Caco-2 (cell line): Measurements from ENCODE around the gene ADARB1. TPM values are rescaled to one million over a fixed set of nuclear protein-coding genes. Genes with fewer than 3 reads are reported as not detected.

Source experiments
- BruUV-seq: library from RNA; stranded (reverse); fragments of 400-500 nt; replicated peaks from 2 replicates; lab custom pipeline; 2021; lab: Mats Ljungman, UMichigan
- CTCF ChIA-PET: fragments of 300-600 bp; sonication (Branson Sonifier 250); formaldehyde crosslinking; loops from one replicate; lab custom pipeline; 2022; ENCODE audit warnings: antibody characterized with exemption; lab: Charles Lee
- POLR2A ChIA-PET: fragments of 300-600 bp; sonication (Branson Sonifier 250); formaldehyde crosslinking; loops from one replicate; lab custom pipeline; 2022; ENCODE audit warnings: antibody characterized with exemption; lab: Charles Lee
- DNase-seq, 2 experiments: peaks; one replicate each; pipeline versions ENCODE4 v3.0.0 to v3.0.0-alpha.2; 2020 to 2022
- H3K27me3 ChIP-seq: replicated peaks from 2 replicates; pipeline ENCODE4 v1.6.0; 2011; ENCODE audit warnings: low read length; ENCODE audit not compliant: control insufficient read depth, insufficient read depth
- H3K36me3 ChIP-seq: 2 replicates; pipeline ENCODE4 v1.5.1; 2011; ENCODE audit warnings: low read length; ENCODE audit not compliant: control insufficient read depth, insufficient read depth
- H3K4me1 ChIP-seq: fragments of 250-450 bp; sonication (Bioruptor Pico); 2 replicates; pipeline ENCODE4 v1.5.1; 2020; ENCODE audit warnings: mild to moderate bottlenecking
- H3K4me3 ChIP-seq: 2 replicates; pipeline ENCODE4 v1.5.1; 2011; ENCODE audit warnings: low read depth, mild to moderate bottlenecking, control low read depth, low read length
- H3K9me3 ChIP-seq: fragments of 250-450 bp; sonication (Bioruptor Pico); 2 replicates; pipeline ENCODE4 v1.5.1; 2020; ENCODE audit warnings: mild to moderate bottlenecking, moderate library complexity
- H3K27ac Mint-ChIP-seq: one replicate; pipeline ENCODE4 v1.8.0; 2022; ENCODE audit warnings: mixed read lengths; ENCODE audit not compliant: unreplicated experiment
- H3K27me3 Mint-ChIP-seq: one replicate; pipeline ENCODE4 v1.8.0; 2022; ENCODE audit warnings: mixed read lengths; ENCODE audit not compliant: insufficient read depth, unreplicated experiment
- H3K36me3 Mint-ChIP-seq: one replicate; pipeline ENCODE4 v1.8.0; 2022; ENCODE audit warnings: mild to moderate bottlenecking, mixed read lengths; ENCODE audit not compliant: insufficient read depth, unreplicated experiment
- H3K4me1 Mint-ChIP-seq: one replicate; pipeline ENCODE4 v1.8.0; 2022; ENCODE audit warnings: low read depth, mixed read lengths; ENCODE audit not compliant: unreplicated experiment
- H3K4me3 Mint-ChIP-seq: one replicate; pipeline ENCODE4 v1.8.0; 2022; ENCODE audit warnings: mild to moderate bottlenecking, moderate library complexity, mixed read lengths; ENCODE audit not compliant: unreplicated experiment
- H3K9me3 Mint-ChIP-seq: one replicate; pipeline ENCODE4 v1.8.0; 2022; ENCODE audit warnings: mixed read lengths; ENCODE audit not compliant: unreplicated experiment
- CTCF ChIP-seq, 2 experiments: fragments of 200-600 bp in 1 of 2; IDR thresholded peaks; 1 replicate in 1 of 2; 2 replicates in 1 of 2; pipeline versions ENCODE4 v1.5.1 to v1.8.0; 2011 to 2022; ENCODE audit warnings: antibody characterized with exemption in 1 of 2, control low read depth in 1 of 2, inconsistent platforms in 1 of 2, low read depth in 1 of 2, low read length in 1 of 2, mild to moderate bottlenecking in 1 of 2, moderate library complexity in 1 of 2; ENCODE audit not compliant: insufficient read depth in 1 of 2, severe bottlenecking in 1 of 2, unreplicated experiment in 1 of 2
- intact Hi-C: fragments of 100-400 bp; cut with micrococcal nuclease; formaldehyde crosslinking; loops from one replicate; pipeline ENCODE4 v1.10.0; 2022; ENCODE audit not compliant: unreplicated experiment
- total RNA-seq: library from RNA; stranded (reverse); gene quantifications from 2 replicates; pipeline ENCODE4 v1.2.3, GENCODE V29; 2022

ADARB1 gene
- total RNA-seq, 1 experiment from 2014 or later: 25.4 TPM

GRCh38 chr21:45114072-45114471 lies 39.7 kb downstream of the ADARB1 start:
- no peaks in the 10 kb centered on the region for H3K4me1 Mint-ChIP-seq
- POLR2A ChIA-PET: no interaction called here
- TF ChIP-seq CTCF (IDR thresholded peaks at IDR 0.05; ENCODE audit: insufficient read depth in 1 of 2, low read depth in 1 of 2, low read length in 1 of 2, severe bottlenecking in 1 of 2, unreplicated experiment in 1 of 2): no peak
- DNase-seq: no peak
- no peaks in the 10 kb centered on the region for H3K9me3 Mint-ChIP-seq
- H3K4me1 ChIP-seq: no peaks in the 10 kb centered on the region
- H3K27me3 ChIP-seq: no peaks in the 10 kb centered on the region
- H3K27ac Mint-ChIP-seq: no peak overlapping the region
- H3K36me3 ChIP-seq: no peaks in the 10 kb centered on the region
- H3K36me3 Mint-ChIP-seq: no peaks in the 10 kb centered on the region
- H3K27me3 Mint-ChIP-seq: no peaks in the 10 kb centered on the region
- intact Hi-C loops: no loop called here
- H3K9me3 ChIP-seq: no peaks in the 10 kb centered on the region
- no peak overlapping the region for H3K4me3 ChIP-seq
- CTCF ChIA-PET: interaction anchor here (0.6 to 1.1 kb wide), 2 partner anchors 15 to 222 kb away, joined by 3 to 5 read pairs; no protein-coding TSS in a partner anchor
- BruUV-seq: no TSS peak
- no peak overlapping the region for H3K4me3 Mint-ChIP-seq

GRCh38 chr21:45114475-45114874 lies 40.1 kb downstream of the ADARB1 start:
- Histone ChIP-seq H3K4me3 (no peak overlapping the region), H3K4me1 (no peaks in the 10 kb centered on the region), H3K9me3 (no peaks in the 10 kb centered on the region), H3K36me3 (no peaks in the 10 kb centered on the region), H3K27me3 (no peaks in the 10 kb centered on the region)
- no peak overlapping the region for H3K4me3 Mint-ChIP-seq
- H3K4me1 Mint-ChIP-seq: no peaks in the 10 kb centered on the region
- intact Hi-C loops: no loop called here
- POLR2A ChIA-PET: no interaction called here
- DNase-seq: no peak
- no peaks in the 10 kb centered on the region for H3K36me3 Mint-ChIP-seq
- no peaks in the 10 kb centered on the region for H3K27me3 Mint-ChIP-seq
- TF ChIP-seq CTCF (IDR thresholded peaks at IDR 0.05; ENCODE audit: insufficient read depth in 1 of 2, low read depth in 1 of 2, low read length in 1 of 2, severe bottlenecking in 1 of 2, unreplicated experiment in 1 of 2): no peak
- no TSS peak for BruUV-seq
- H3K9me3 Mint-ChIP-seq: no peaks in the 10 kb centered on the region
- H3K27ac Mint-ChIP-seq: no peak overlapping the region
- CTCF ChIA-PET: interaction anchor here (0.6 to 1.1 kb wide), 3 partner anchors 14 to 222 kb away, joined by 3 to 5 read pairs (median 3); no protein-coding TSS in a partner anchor

- Histone ChIP-seq H3K9me3 (no peaks in the 10 kb centered on the region), H3K4me3 (no peak overlapping the region), H3K27me3 (no peaks in the 10 kb centered on the region), H3K36me3 (no peaks in the 10 kb centered on the region), H3K4me1 (no peaks in the 10 kb centered on the region)
- Mint-ChIP-seq H3K27ac (no peak overlapping the region), H3K27me3 (no peaks in the 10 kb centered on the region), H3K36me3 (no peaks in the 10 kb centered on the region), H3K4me1 (no peaks in the 10 kb centered on the region), H3K9me3 (no peaks in the 10 kb centered on the region), H3K4me3 (no peak overlapping the region)
- intact Hi-C loops: no loop called here
- CTCF ChIA-PET: interaction anchor here (0.6 kb wide), 1 partner anchor 21 kb away, joined by 3 read pairs; no protein-coding TSS in a partner anchor
- TF ChIP-seq CTCF (IDR thresholded peaks at IDR 0.05; ENCODE audit: insufficient read depth in 1 of 2, low read depth in 1 of 2, low read length in 1 of 2, severe bottlenecking in 1 of 2, unreplicated experiment in 1 of 2): no peak
- BruUV-seq: no TSS peak
- no peak for DNase-seq
- POLR2A ChIA-PET: no interaction called here
Observed at GRCh38 chr21:45115141-45115540, 40.8 kb downstream of the ADARB1 start.
